ENCODE data around the gene HBG2. TPM values are rescaled to one million over a fixed set of nuclear protein-coding genes. Genes with fewer than 3 reads are reported as not detected.

Gene HBG2
- total and polyA plus RNA-seq, 2 donors (not counting 1 experiment from before 2014, with no cell fraction given): 2.6 TPM; not detected in 1

- TF ChIP-seq CTCF (conservative IDR thresholded peaks at IDR 0.05 in 1 of 2, IDR thresholded peaks at IDR 0.05 in 1 of 2; ENCODE audit: low read depth in 1 of 2, low read length in 2 of 2) (no peak), EZH2 (IDR thresholded peaks at IDR 0.05; ENCODE audit: low read length, missing control alignments) (no peak)
- DNase-seq (ENCODE audit: low read depth in 2 of 2): no peak
- H3K27me3 ChIP-seq (ENCODE audit: control insufficient read depth, insufficient read depth, low read length): no peaks in the 10 kb centered on the region
- no peak overlapping the region for H3K4me3 ChIP-seq (replicated peaks in 1 of 4; ENCODE audit: control extremely low read depth in 1 of 4, insufficient read depth in 1 of 4, low read depth in 3 of 4, low read length in 4 of 4)
- H3K27ac ChIP-seq (ENCODE audit: insufficient read depth, low read length): no peak overlapping the region
- H3K36me3 ChIP-seq (ENCODE audit: control insufficient read depth, insufficient read depth, low read length): no peaks in the 10 kb centered on the region
- no peak overlapping the region for H3K9ac ChIP-seq (ENCODE audit: insufficient read depth, low read length)
- no peaks in the 10 kb centered on the region for H3K9me3 ChIP-seq (ENCODE audit: control insufficient read depth, insufficient read depth, low read depth, low read length)
- H3K4me1 ChIP-seq (ENCODE audit: control insufficient read depth, extremely low read depth, insufficient read depth, low read length): no peaks in the 10 kb centered on the region
- no peaks in the 10 kb centered on the region for H3K79me2 ChIP-seq (ENCODE audit: control insufficient read depth, insufficient read depth, low read length)
- H4K20me1 ChIP-seq (ENCODE audit: control insufficient read depth, extremely low read depth, insufficient read depth, low read length): no peaks in the 10 kb centered on the region
- no peak overlapping the region for H3K4me2 ChIP-seq (ENCODE audit: extremely low read depth, insufficient read depth, low read length)
- H2AFZ ChIP-seq (ENCODE audit: low read length): no peak overlapping the region
These were observed 1.7 kb downstream of the HBG2 start for GRCh38 chr11:5252919-5253265.

- Histone ChIP-seq H3K9me3 (ENCODE audit: control insufficient read depth, insufficient read depth, low read depth, low read length) (no peaks in the 10 kb centered on the region), H4K20me1 (ENCODE audit: control insufficient read depth, extremely low read depth, insufficient read depth, low read length) (no peaks in the 10 kb centered on the region), H3K9ac (ENCODE audit: insufficient read depth, low read length) (no peak overlapping the region), H3K79me2 (ENCODE audit: control insufficient read depth, insufficient read depth, low read length) (no peaks in the 10 kb centered on the region), H3K4me2 (ENCODE audit: extremely low read depth, insufficient read depth, low read length) (no peak overlapping the region), H3K4me3 (replicated peaks in 1 of 4; ENCODE audit: control extremely low read depth in 1 of 4, insufficient read depth in 1 of 4, low read depth in 3 of 4, low read length in 4 of 4) (no peak overlapping the region), H2AFZ (ENCODE audit: low read length) (no peak overlapping the region), H3K36me3 (ENCODE audit: control insufficient read depth, insufficient read depth, low read length) (no peaks in the 10 kb centered on the region), H3K4me1 (ENCODE audit: control insufficient read depth, extremely low read depth, insufficient read depth, low read length) (no peaks in the 10 kb centered on the region), H3K27ac (ENCODE audit: insufficient read depth, low read length) (no peak overlapping the region), H3K27me3 (ENCODE audit: control insufficient read depth, insufficient read depth, low read length) (no peaks in the 10 kb centered on the region)
- DNase-seq (ENCODE audit: low read depth in 2 of 2): no peak
- no peak for TF ChIP-seq CTCF (conservative IDR thresholded peaks at IDR 0.05 in 1 of 2, IDR thresholded peaks at IDR 0.05 in 1 of 2; ENCODE audit: low read depth in 1 of 2, low read length in 2 of 2)
These were observed 2.2 kb downstream of the HBG2 start for GRCh38 chr11:5252192-5252918.

- Histone ChIP-seq H3K4me1 (ENCODE audit: control insufficient read depth, extremely low read depth, insufficient read depth, low read length) (no peaks in the 10 kb centered on the region), H3K27ac (ENCODE audit: insufficient read depth, low read length) (no peak overlapping the region), H3K36me3 (ENCODE audit: control insufficient read depth, insufficient read depth, low read length) (no peaks in the 10 kb centered on the region), H2AFZ (ENCODE audit: low read length) (no peak overlapping the region), H3K4me3 (replicated peaks in 1 of 4; ENCODE audit: control extremely low read depth in 1 of 4, insufficient read depth in 1 of 4, low read depth in 3 of 4, low read length in 4 of 4) (no peak overlapping the region), H3K79me2 (ENCODE audit: control insufficient read depth, insufficient read depth, low read length) (no peaks in the 10 kb centered on the region), H4K20me1 (ENCODE audit: control insufficient read depth, extremely low read depth, insufficient read depth, low read length) (no peaks in the 10 kb centered on the region), H3K9me3 (ENCODE audit: control insufficient read depth, insufficient read depth, low read depth, low read length) (no peaks in the 10 kb centered on the region), H3K9ac (ENCODE audit: insufficient read depth, low read length) (no peak overlapping the region), H3K4me2 (ENCODE audit: extremely low read depth, insufficient read depth, low read length) (no peak overlapping the region), H3K27me3 (ENCODE audit: control insufficient read depth, insufficient read depth, low read length) (no peaks in the 10 kb centered on the region)
- DNase-seq (ENCODE audit: low read depth in 2 of 2): no peak
- no peak for TF ChIP-seq CTCF (conservative IDR thresholded peaks at IDR 0.05 in 1 of 2, IDR thresholded peaks at IDR 0.05 in 1 of 2; ENCODE audit: low read depth in 1 of 2, low read length in 2 of 2)
- no peak for TF ChIP-seq EZH2 (IDR thresholded peaks at IDR 0.05; ENCODE audit: low read length, missing control alignments)
These were observed 2.8 kb downstream of the HBG2 start for GRCh38 chr11:5251746-5252145.
